ENCODE results near the gene DOCK1. TPM values are rescaled to one million over a fixed set of nuclear protein-coding genes. Genes with fewer than 3 reads are reported as not detected.

DOCK1 gene
- total and polyA plus RNA-seq, 7 experiments from 2014 or later = 0.11 to 1.2 (median 0.34) TPM; not detected in 2

- DNase-seq = no peak
- Mint-ChIP-seq H3K4me1 (no peaks in the 10 kb centered on the region), H3K9me3 (no peaks in the 10 kb centered on the region), H3K36me3 (no peaks in the 10 kb centered on the region), H3K4me3 (no peak overlapping the region), H3K27ac (no peak overlapping the region), H3K27me3 (peaks cover 0 to 24% (median 6%) of the 10 kb centered on the region in 5 donors)
- intact Hi-C loops (cut with micrococcal nuclease) = no loop called here
- no peaks in the 10 kb centered on the region for H3K4me1 ChIP-seq (ENCODE audit: control insufficient read depth in 2 of 2, insufficient read depth in 2 of 2, low read length in 2 of 2)
- no peak overlapping the region for H3K27ac ChIP-seq (ENCODE audit: low read depth, low read length)
- ATAC-seq = no peak
- H3K9me3 ChIP-seq (ENCODE audit: control insufficient read depth in 2 of 3, low read length in 3 of 3) = no peaks in the 10 kb centered on the region
- POLR2A ChIA-PET = no interaction called here
- no peaks in the 10 kb centered on the region for H3K36me3 ChIP-seq (ENCODE audit: control insufficient read depth in 2 of 3, insufficient read depth in 3 of 3, low read length in 3 of 3)
- no peak overlapping the region for H3K4me3 ChIP-seq (ENCODE audit: low read length)
- no peaks in the 10 kb centered on the region for H3K27me3 ChIP-seq (ENCODE audit: control insufficient read depth in 2 of 2, insufficient read depth in 2 of 2, low read length in 2 of 2)
- CTCF ChIA-PET = no interaction called here
Observed at GRCh38 chr10:127372361-127372760, 467.1 kb downstream of the DOCK1 start.

GRCh38 chr10:127374074-127374680, 468.9 kb downstream of the DOCK1 start:
- ChIA-PET POLR2A (no interaction called here), CTCF (no interaction called here)
- no peak overlapping the region for H3K27ac ChIP-seq (ENCODE audit: low read depth, low read length)

GRCh38 chr10:127374901-127375300, 469.7 kb downstream of the DOCK1 start:
- Histone ChIP-seq H3K36me3 (ENCODE audit: control insufficient read depth in 2 of 3, insufficient read depth in 3 of 3, low read length in 3 of 3) (no peaks in the 10 kb centered on the region), H3K9me3 (ENCODE audit: control insufficient read depth in 2 of 3, low read length in 3 of 3) (no peaks in the 10 kb centered on the region), H3K27me3 (ENCODE audit: control insufficient read depth in 2 of 2, insufficient read depth in 2 of 2, low read length in 2 of 2) (no peaks in the 10 kb centered on the region), H3K27ac (ENCODE audit: low read depth, low read length) (no peak overlapping the region), H3K4me3 (ENCODE audit: low read length) (no peak overlapping the region), H3K4me1 (ENCODE audit: control insufficient read depth in 2 of 2, insufficient read depth in 2 of 2, low read length in 2 of 2) (no peaks in the 10 kb centered on the region)
- DNase-seq = no peak
- Mint-ChIP-seq H3K27ac (no peak overlapping the region), H3K9me3 (no peaks in the 10 kb centered on the region), H3K4me1 (no peaks in the 10 kb centered on the region), H3K4me3 (no peak overlapping the region), H3K27me3 (peaks cover 0 to 16% (median 3%) of the 10 kb centered on the region in 5 donors), H3K36me3 (no peaks in the 10 kb centered on the region)
- ChIA-PET CTCF (no interaction called here), POLR2A (no interaction called here)
- ATAC-seq = no peak
- intact Hi-C loops (cut with micrococcal nuclease) = no loop called here

More at GRCh38 chr10:127374074-127374680, 468.9 kb downstream of the DOCK1 start:
- H3K4me3 ChIP-seq (ENCODE audit: low read length) = no peak overlapping the region
- DNase-seq (no peak), ATAC-seq (no peak)
- no peaks in the 10 kb centered on the region for H3K36me3 ChIP-seq (ENCODE audit: control insufficient read depth in 2 of 3, insufficient read depth in 3 of 3, low read length in 3 of 3)
- no peaks in the 10 kb centered on the region for H3K4me1 ChIP-seq (ENCODE audit: control insufficient read depth in 2 of 2, insufficient read depth in 2 of 2, low read length in 2 of 2)
- Mint-ChIP-seq H3K36me3 (no peaks in the 10 kb centered on the region), H3K9me3 (no peaks in the 10 kb centered on the region), H3K27ac (no peak overlapping the region), H3K4me1 (no peaks in the 10 kb centered on the region), H3K4me3 (no peak overlapping the region), H3K27me3 (peaks cover 0 to 16% (median 3%) of the 10 kb centered on the region in 5 donors)
- intact Hi-C loops (cut with micrococcal nuclease) = no loop called here
- H3K27me3 ChIP-seq (ENCODE audit: control insufficient read depth in 2 of 2, insufficient read depth in 2 of 2, low read length in 2 of 2) = no peaks in the 10 kb centered on the region
- H3K9me3 ChIP-seq (ENCODE audit: control insufficient read depth in 2 of 3, low read length in 3 of 3) = no peaks in the 10 kb centered on the region

- no peaks in the 10 kb centered on the region for H3K9me3 Mint-ChIP-seq
- ChIA-PET CTCF (no interaction called here), POLR2A (no interaction called here)
- no peak for ATAC-seq
- H3K4me3 ChIP-seq (ENCODE audit: low read length) = no peak overlapping the region
- no peak overlapping the region for H3K27ac Mint-ChIP-seq
- no peak overlapping the region for H3K27ac ChIP-seq (ENCODE audit: low read depth, low read length)
- peaks cover 0 to 16% (median 3%) of the 10 kb centered on the region in 5 donors for H3K27me3 Mint-ChIP-seq
- DNase-seq = no peak
- no peaks in the 10 kb centered on the region for H3K4me1 Mint-ChIP-seq
- no peaks in the 10 kb centered on the region for H3K36me3 Mint-ChIP-seq
- intact Hi-C loops (cut with micrococcal nuclease) = no loop called here
- no peaks in the 10 kb centered on the region for H3K36me3 ChIP-seq (ENCODE audit: control insufficient read depth in 2 of 3, insufficient read depth in 3 of 3, low read length in 3 of 3)
- H3K4me1 ChIP-seq (ENCODE audit: control insufficient read depth in 2 of 2, insufficient read depth in 2 of 2, low read length in 2 of 2) = no peaks in the 10 kb centered on the region
- no peak overlapping the region for H3K4me3 Mint-ChIP-seq
- no peaks in the 10 kb centered on the region for H3K9me3 ChIP-seq (ENCODE audit: control insufficient read depth in 2 of 3, low read length in 3 of 3)
- no peaks in the 10 kb centered on the region for H3K27me3 ChIP-seq (ENCODE audit: control insufficient read depth in 2 of 2, insufficient read depth in 2 of 2, low read length in 2 of 2)
Observed at GRCh38 chr10:127375461-127375860, 470.2 kb downstream of the DOCK1 start.

GRCh38 chr10:127376071-127376470, 470.8 kb downstream of the DOCK1 start:
- H3K27ac Mint-ChIP-seq = no peak overlapping the region
- no peaks in the 10 kb centered on the region for H3K9me3 Mint-ChIP-seq
- no peak overlapping the region for H3K4me3 ChIP-seq (ENCODE audit: low read length)
- no peaks in the 10 kb centered on the region for H3K4me1 Mint-ChIP-seq
- DNase-seq = no peak
- peaks cover 0 to 16% (median 3%) of the 10 kb centered on the region in 5 donors for H3K27me3 Mint-ChIP-seq
- ChIA-PET CTCF (no interaction called here), POLR2A (no interaction called here)
- no peak overlapping the region for H3K4me3 Mint-ChIP-seq
- H3K4me1 ChIP-seq (ENCODE audit: control insufficient read depth in 2 of 2, insufficient read depth in 2 of 2, low read length in 2 of 2) = no peaks in the 10 kb centered on the region
- H3K9me3 ChIP-seq (ENCODE audit: control insufficient read depth in 2 of 3, low read length in 3 of 3) = no peaks in the 10 kb centered on the region
- no peaks in the 10 kb centered on the region for H3K27me3 ChIP-seq (ENCODE audit: control insufficient read depth in 2 of 2, insufficient read depth in 2 of 2, low read length in 2 of 2)
- H3K27ac ChIP-seq (ENCODE audit: low read depth, low read length) = no peak overlapping the region
- no peaks in the 10 kb centered on the region for H3K36me3 Mint-ChIP-seq
- no peak for ATAC-seq
- intact Hi-C loops (cut with micrococcal nuclease) = no loop called here
- no peaks in the 10 kb centered on the region for H3K36me3 ChIP-seq (ENCODE audit: control insufficient read depth in 2 of 3, insufficient read depth in 3 of 3, low read length in 3 of 3)

GRCh38 chr10:127378628-127379027, 473.4 kb downstream of the DOCK1 start:
- H3K36me3 Mint-ChIP-seq = no peaks in the 10 kb centered on the region
- no peaks in the 10 kb centered on the region for H3K4me1 Mint-ChIP-seq
- Histone ChIP-seq H3K27ac (ENCODE audit: low read depth, low read length) (no peak overlapping the region), H3K27me3 (ENCODE audit: control insufficient read depth in 2 of 2, insufficient read depth in 2 of 2, low read length in 2 of 2) (no peaks in the 10 kb centered on the region), H3K4me3 (ENCODE audit: low read length) (no peak overlapping the region), H3K4me1 (ENCODE audit: control insufficient read depth in 2 of 2, insufficient read depth in 2 of 2, low read length in 2 of 2) (no peaks in the 10 kb centered on the region), H3K36me3 (ENCODE audit: control insufficient read depth in 2 of 3, insufficient read depth in 3 of 3, low read length in 3 of 3) (no peaks in the 10 kb centered on the region), H3K9me3 (ENCODE audit: control insufficient read depth in 2 of 3, low read length in 3 of 3) (no peaks in the 10 kb centered on the region)
- H3K9me3 Mint-ChIP-seq = no peaks in the 10 kb centered on the region
- CTCF ChIA-PET = no interaction called here
- ATAC-seq (no peak), DNase-seq (no peak)
- peaks cover 0 to 7% (median 0%) of the 10 kb centered on the region in 5 donors for H3K27me3 Mint-ChIP-seq
- POLR2A ChIA-PET = no interaction called here
- intact Hi-C loops (cut with micrococcal nuclease) = no loop called here
- no peak overlapping the region for H3K4me3 Mint-ChIP-seq
- H3K27ac Mint-ChIP-seq = no peak overlapping the region

GRCh38 chr10:127384532-127384931, 479.3 kb downstream of the DOCK1 start:
- no peaks in the 10 kb centered on the region for H3K36me3 Mint-ChIP-seq
- no peak for DNase-seq
- Histone ChIP-seq H3K27me3 (ENCODE audit: control insufficient read depth in 2 of 2, insufficient read depth in 2 of 2, low read length in 2 of 2) (no peaks in the 10 kb centered on the region), H3K4me3 (ENCODE audit: low read length) (no peak overlapping the region), H3K9me3 (ENCODE audit: control insufficient read depth in 2 of 3, low read length in 3 of 3) (no peaks in the 10 kb centered on the region), H3K36me3 (ENCODE audit: control insufficient read depth in 2 of 3, insufficient read depth in 3 of 3, low read length in 3 of 3) (no peaks in the 10 kb centered on the region), H3K4me1 (ENCODE audit: control insufficient read depth in 2 of 2, insufficient read depth in 2 of 2, low read length in 2 of 2) (no peaks in the 10 kb centered on the region), H3K27ac (ENCODE audit: low read depth, low read length) (no peak overlapping the region)
- ChIA-PET CTCF (no interaction called here), POLR2A (no interaction called here)
- intact Hi-C loops (cut with micrococcal nuclease) = no loop called here
- H3K27ac Mint-ChIP-seq = no peak overlapping the region
- ATAC-seq = no peak
- no peaks in the 10 kb centered on the region for H3K9me3 Mint-ChIP-seq
- H3K4me1 Mint-ChIP-seq = no peaks in the 10 kb centered on the region
- peaks cover 0 to 7% (median 4%) of the 10 kb centered on the region in 5 donors for H3K27me3 Mint-ChIP-seq
- H3K4me3 Mint-ChIP-seq = no peak overlapping the region
